Spleen (tissue), 7 donors: ENCODE measurements around the gene PDCD2.
"Not testable (repeated sequence)": the region's sequence is repeated elsewhere in the genome, so short reads cannot be mapped to it uniquely, and the experiment has no call there.

Experiments
- POLR2A ChIP-seq, 3 donors: fragments of 450-650 bp; IDR thresholded peaks; one replicate each; pipeline ENCODE4 v1.5.1; 2017; ENCODE audit warnings: antibody characterized with exemption in 3 of 3, mild to moderate bottlenecking in 1 of 3
- TF ChIP-seq, protein P1 (sequence below), 11 experiments: fragments of 200-600 bp in 7 of 11; fragments of 450-650 bp in 4 of 11; sonication (generic) in 4 of 11; IDR thresholded peaks in 8 of 11; conservative IDR thresholded peaks in 3 of 11; 1 replicate in 7 of 11; 2 replicates in 4 of 11; pipeline versions ENCODE4 v1.4.0 to v1.8.0; 2016 to 2021; ENCODE audit warnings: antibody characterized with exemption in 11 of 11, inconsistent platforms in 4 of 11, mild to moderate bottlenecking in 1 of 11
- donor health status: DM: no; HTN: no; CAD: no; lungs with moderate emphysema.
- donor health status: DM: no; HTN: no; CAD: no.
- donor health status: DM: no; HTN: no; CAD: no.

DNA sequence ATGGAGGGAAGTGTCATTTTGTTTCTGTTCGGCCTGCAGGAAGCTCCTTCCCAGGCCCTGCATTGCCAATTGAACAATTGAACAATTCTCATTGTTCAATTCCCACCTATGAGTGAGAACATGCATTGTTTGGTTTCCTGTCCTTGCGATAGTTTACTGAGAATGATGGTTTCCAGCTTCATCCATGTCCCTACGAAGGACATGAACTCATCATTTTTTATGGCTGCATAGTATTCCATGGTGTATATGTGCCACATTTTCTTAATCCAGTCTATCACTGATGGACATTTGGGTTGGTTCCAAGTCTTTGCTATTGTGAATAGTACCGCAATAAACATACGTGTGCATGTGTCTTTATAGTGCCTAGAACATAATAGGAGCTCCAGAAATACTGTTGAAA, 56.4 kb downstream of the PDCD2 start:
- TF ChIP-seq, protein P1, sequence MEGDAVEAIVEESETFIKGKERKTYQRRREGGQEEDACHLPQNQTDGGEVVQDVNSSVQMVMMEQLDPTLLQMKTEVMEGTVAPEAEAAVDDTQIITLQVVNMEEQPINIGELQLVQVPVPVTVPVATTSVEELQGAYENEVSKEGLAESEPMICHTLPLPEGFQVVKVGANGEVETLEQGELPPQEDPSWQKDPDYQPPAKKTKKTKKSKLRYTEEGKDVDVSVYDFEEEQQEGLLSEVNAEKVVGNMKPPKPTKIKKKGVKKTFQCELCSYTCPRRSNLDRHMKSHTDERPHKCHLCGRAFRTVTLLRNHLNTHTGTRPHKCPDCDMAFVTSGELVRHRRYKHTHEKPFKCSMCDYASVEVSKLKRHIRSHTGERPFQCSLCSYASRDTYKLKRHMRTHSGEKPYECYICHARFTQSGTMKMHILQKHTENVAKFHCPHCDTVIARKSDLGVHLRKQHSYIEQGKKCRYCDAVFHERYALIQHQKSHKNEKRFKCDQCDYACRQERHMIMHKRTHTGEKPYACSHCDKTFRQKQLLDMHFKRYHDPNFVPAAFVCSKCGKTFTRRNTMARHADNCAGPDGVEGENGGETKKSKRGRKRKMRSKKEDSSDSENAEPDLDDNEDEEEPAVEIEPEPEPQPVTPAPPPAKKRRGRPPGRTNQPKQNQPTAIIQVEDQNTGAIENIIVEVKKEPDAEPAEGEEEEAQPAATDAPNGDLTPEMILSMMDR (IDR thresholded peaks at IDR 0.05 in 8 of 11, conservative IDR thresholded peaks at IDR 0.05 in 3 of 11) = not testable (repeated sequence)
- not testable (repeated sequence) for TF ChIP-seq POLR2A (IDR thresholded peaks at IDR 0.05)
